ENCODE measurements around the gene MMP17.
"Not testable (repeated sequence)": the region's sequence is repeated elsewhere in the genome, so short reads cannot be mapped to it uniquely, and the experiment has no call there.

The MMP17 gene

DNA sequence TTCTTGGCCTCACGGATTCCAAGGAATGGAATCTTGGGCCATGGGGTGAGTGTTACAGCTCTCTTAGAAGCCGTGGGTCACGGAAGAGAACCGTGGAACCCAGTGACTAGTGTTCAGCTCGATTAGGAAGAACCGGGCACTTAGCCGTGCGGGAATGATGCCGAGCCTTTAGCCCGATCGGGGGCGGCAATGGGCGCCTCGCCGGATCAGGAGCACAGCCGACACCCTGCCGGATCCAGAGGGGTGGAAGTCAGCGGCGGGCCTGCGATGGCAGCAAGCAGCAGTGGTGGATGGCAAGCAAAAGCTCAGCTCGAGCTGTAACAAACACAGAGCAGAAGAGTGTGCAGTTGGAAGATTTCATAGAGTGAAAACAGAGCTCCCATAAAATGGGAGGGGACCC is 45.1 kb downstream of the MMP17 start:
- Histone ChIP-seq H3K27me3 (ENCODE audit: low read depth, low read length) (no peaks in the 10 kb centered on the region), H3K27ac (ENCODE audit: low read length) (no peak overlapping the region), H3K4me3 (ENCODE audit: low read depth in 1 of 2, low read length in 2 of 2) (no peak overlapping the region), H3K36me3 (ENCODE audit: control insufficient read depth in 1 of 2, insufficient read depth in 2 of 2, low read length in 2 of 2) (no peaks in the 10 kb centered on the region), H3K9me3 (ENCODE audit: control insufficient read depth in 1 of 2, low read length in 2 of 2) (no peaks in the 10 kb centered on the region), H3K4me1 (ENCODE audit: control insufficient read depth in 1 of 2, insufficient read depth in 2 of 2, low read length in 2 of 2) (no peaks in the 10 kb centered on the region)

GRCh38 chr12:131874972-131875371 is 46.8 kb downstream of the MMP17 start:
- H3K4me1 ChIP-seq (ENCODE audit: control insufficient read depth in 1 of 2, insufficient read depth in 2 of 2, low read length in 2 of 2); H3K36me3 ChIP-seq (ENCODE audit: control insufficient read depth in 1 of 2, insufficient read depth in 2 of 2, low read length in 2 of 2); H3K27ac ChIP-seq (ENCODE audit: low read length); H3K9me3 ChIP-seq (ENCODE audit: control insufficient read depth in 1 of 2, low read length in 2 of 2); H3K4me3 ChIP-seq (ENCODE audit: low read depth in 1 of 2, low read length in 2 of 2); H3K27me3 ChIP-seq (ENCODE audit: low read depth, low read length): not testable (repeated sequence)

- H3K27ac ChIP-seq (ENCODE audit: low read length), result not testable (repeated sequence)
Observed at GRCh38 chr12:131877216-131877615, 49.0 kb downstream of the MMP17 start.

GRCh38 chr12:131878436-131878835 is 50.2 kb downstream of the MMP17 start:
- H3K4me1 ChIP-seq (ENCODE audit: control insufficient read depth in 1 of 2, insufficient read depth in 2 of 2, low read length in 2 of 2); H3K27me3 ChIP-seq (ENCODE audit: low read depth, low read length); H3K4me3 ChIP-seq (ENCODE audit: low read depth in 1 of 2, low read length in 2 of 2); H3K36me3 ChIP-seq (ENCODE audit: control insufficient read depth in 1 of 2, insufficient read depth in 2 of 2, low read length in 2 of 2); H3K9me3 ChIP-seq (ENCODE audit: control insufficient read depth in 1 of 2, low read length in 2 of 2); H3K27ac ChIP-seq (ENCODE audit: low read length): not testable (repeated sequence)

More at GRCh38 chr12:131877216-131877615, 49.0 kb downstream of the MMP17 start:
- H3K4me3 ChIP-seq (ENCODE audit: low read depth in 1 of 2, low read length in 2 of 2); H3K27me3 ChIP-seq (ENCODE audit: low read depth, low read length); H3K36me3 ChIP-seq (ENCODE audit: control insufficient read depth in 1 of 2, insufficient read depth in 2 of 2, low read length in 2 of 2); H3K4me1 ChIP-seq (ENCODE audit: control insufficient read depth in 1 of 2, insufficient read depth in 2 of 2, low read length in 2 of 2); H3K9me3 ChIP-seq (ENCODE audit: control insufficient read depth in 1 of 2, low read length in 2 of 2): not testable (repeated sequence)

DNA sequence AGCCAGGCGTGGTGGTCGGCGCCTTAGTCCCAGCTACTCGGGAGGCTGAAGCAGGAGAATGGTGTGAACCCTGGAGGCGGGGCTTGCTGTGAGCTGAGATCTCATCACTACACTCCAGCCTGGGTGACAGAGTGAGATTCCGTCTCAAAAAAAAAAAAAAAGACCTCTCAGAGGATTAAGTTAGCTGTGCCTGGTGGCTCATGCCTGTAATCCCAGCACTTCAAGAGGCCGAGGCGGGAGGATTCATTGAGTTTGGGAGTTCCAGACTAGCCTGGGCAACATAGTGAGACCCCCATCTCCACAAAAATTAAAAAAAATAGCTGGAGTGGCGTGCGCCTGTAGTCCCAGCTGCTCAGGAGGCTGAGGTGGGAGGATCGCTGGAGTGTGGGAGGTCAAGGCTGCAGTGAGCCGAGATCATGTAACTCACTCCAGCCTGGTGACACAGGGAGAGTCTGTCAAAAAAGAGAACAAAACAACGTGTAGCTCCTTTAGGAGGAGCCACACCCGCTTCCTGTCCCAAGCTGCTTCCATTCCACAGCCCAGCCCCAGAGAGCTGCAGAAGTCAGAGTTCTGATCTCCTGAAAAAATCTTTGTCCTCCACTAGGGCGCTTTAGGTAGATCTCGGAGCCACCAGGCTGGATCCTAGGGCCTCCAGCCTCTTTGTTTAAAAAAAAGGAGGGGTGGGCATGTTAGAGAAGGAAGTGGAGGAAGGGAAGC is 54.8 kb downstream of the MMP17 start:
- no peaks in the 10 kb centered on the region for H3K27me3 ChIP-seq (ENCODE audit: low read depth, low read length)

GRCh38 chr12:131883521-131883900 is 55.3 kb downstream of the MMP17 start:
- Histone ChIP-seq H3K9me3 (ENCODE audit: control insufficient read depth in 1 of 2, low read length in 2 of 2) (peaks cover 0 to 7% of the 10 kb centered on the region in 2 donors), H3K4me3 (ENCODE audit: low read depth in 1 of 2, low read length in 2 of 2) (no peak overlapping the region), H3K27ac (ENCODE audit: low read length) (no peak overlapping the region), H3K4me1 (ENCODE audit: control insufficient read depth in 1 of 2, insufficient read depth in 2 of 2, low read length in 2 of 2) (no peaks in the 10 kb centered on the region), H3K27me3 (ENCODE audit: low read depth, low read length) (no peaks in the 10 kb centered on the region), H3K36me3 (ENCODE audit: control insufficient read depth in 1 of 2, insufficient read depth in 2 of 2, low read length in 2 of 2) (no peaks in the 10 kb centered on the region)

More for the DNA sequence above, 54.8 kb downstream of the MMP17 start:
- H3K4me1 ChIP-seq (ENCODE audit: control insufficient read depth in 1 of 2, insufficient read depth in 2 of 2, low read length in 2 of 2), result no peaks in the 10 kb centered on the region
- H3K27ac ChIP-seq (ENCODE audit: low read length), result no peak overlapping the region
- H3K4me3 ChIP-seq (ENCODE audit: low read depth in 1 of 2, low read length in 2 of 2), result no peak overlapping the region
- peaks cover 0 to 7% of the 10 kb centered on the region in 2 donors for H3K9me3 ChIP-seq (ENCODE audit: control insufficient read depth in 1 of 2, low read length in 2 of 2)
- no peaks in the 10 kb centered on the region for H3K36me3 ChIP-seq (ENCODE audit: control insufficient read depth in 1 of 2, insufficient read depth in 2 of 2, low read length in 2 of 2)

DNA sequence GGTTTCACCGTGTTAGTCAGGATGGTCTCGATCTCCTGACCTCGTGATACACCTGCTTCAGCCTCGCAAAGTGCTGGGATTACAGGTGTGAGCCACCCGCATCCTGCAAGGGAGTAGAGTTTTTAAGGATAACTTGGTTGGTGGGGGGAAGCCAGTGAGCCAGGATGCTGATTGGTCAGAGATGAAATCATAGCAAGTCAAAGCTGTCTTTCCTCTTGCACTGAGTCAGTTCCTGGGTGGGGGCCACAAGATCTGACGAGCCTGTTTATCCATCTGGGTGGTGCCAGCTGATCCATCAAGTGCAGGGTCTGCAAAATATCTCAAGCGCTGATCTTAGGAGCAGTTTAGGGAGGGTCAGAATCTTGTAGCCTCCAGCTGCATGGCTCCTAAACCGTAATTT is 56.9 kb downstream of the MMP17 start:
- not testable (repeated sequence) for H3K36me3 ChIP-seq (ENCODE audit: control insufficient read depth in 1 of 2, insufficient read depth in 2 of 2, low read length in 2 of 2); H3K27ac ChIP-seq (ENCODE audit: low read length); H3K4me1 ChIP-seq (ENCODE audit: control insufficient read depth in 1 of 2, insufficient read depth in 2 of 2, low read length in 2 of 2); H3K27me3 ChIP-seq (ENCODE audit: low read depth, low read length); H3K9me3 ChIP-seq (ENCODE audit: control insufficient read depth in 1 of 2, low read length in 2 of 2); H3K4me3 ChIP-seq (ENCODE audit: low read depth in 1 of 2, low read length in 2 of 2)

GRCh38 chr12:131885543-131886057 is 57.4 kb downstream of the MMP17 start:
- Histone ChIP-seq H3K9me3 (ENCODE audit: control insufficient read depth in 1 of 2, low read length in 2 of 2) (peaks cover 0 to 7% of the 10 kb centered on the region in 2 donors), H3K36me3 (ENCODE audit: control insufficient read depth in 1 of 2, insufficient read depth in 2 of 2, low read length in 2 of 2) (no peaks in the 10 kb centered on the region), H3K4me3 (ENCODE audit: low read depth in 1 of 2, low read length in 2 of 2) (no peak overlapping the region), H3K27me3 (ENCODE audit: low read depth, low read length) (no peaks in the 10 kb centered on the region), H3K4me1 (ENCODE audit: control insufficient read depth in 1 of 2, insufficient read depth in 2 of 2, low read length in 2 of 2) (no peaks in the 10 kb centered on the region), H3K27ac (ENCODE audit: low read length) (no peak overlapping the region)

GRCh38 chr12:131891722-131892121 is 63.5 kb downstream of the MMP17 start:
- H3K4me3 ChIP-seq (ENCODE audit: low read depth in 1 of 2, low read length in 2 of 2); H3K27ac ChIP-seq (ENCODE audit: low read length); H3K9me3 ChIP-seq (ENCODE audit: control insufficient read depth in 1 of 2, low read length in 2 of 2); H3K36me3 ChIP-seq (ENCODE audit: control insufficient read depth in 1 of 2, insufficient read depth in 2 of 2, low read length in 2 of 2); H3K27me3 ChIP-seq (ENCODE audit: low read depth, low read length): not testable (repeated sequence)
- H3K4me1 ChIP-seq (ENCODE audit: control insufficient read depth in 1 of 2, insufficient read depth in 2 of 2, low read length in 2 of 2), result peaks cover 2 to 14% of the 10 kb centered on the region in 2 donors

DNA sequence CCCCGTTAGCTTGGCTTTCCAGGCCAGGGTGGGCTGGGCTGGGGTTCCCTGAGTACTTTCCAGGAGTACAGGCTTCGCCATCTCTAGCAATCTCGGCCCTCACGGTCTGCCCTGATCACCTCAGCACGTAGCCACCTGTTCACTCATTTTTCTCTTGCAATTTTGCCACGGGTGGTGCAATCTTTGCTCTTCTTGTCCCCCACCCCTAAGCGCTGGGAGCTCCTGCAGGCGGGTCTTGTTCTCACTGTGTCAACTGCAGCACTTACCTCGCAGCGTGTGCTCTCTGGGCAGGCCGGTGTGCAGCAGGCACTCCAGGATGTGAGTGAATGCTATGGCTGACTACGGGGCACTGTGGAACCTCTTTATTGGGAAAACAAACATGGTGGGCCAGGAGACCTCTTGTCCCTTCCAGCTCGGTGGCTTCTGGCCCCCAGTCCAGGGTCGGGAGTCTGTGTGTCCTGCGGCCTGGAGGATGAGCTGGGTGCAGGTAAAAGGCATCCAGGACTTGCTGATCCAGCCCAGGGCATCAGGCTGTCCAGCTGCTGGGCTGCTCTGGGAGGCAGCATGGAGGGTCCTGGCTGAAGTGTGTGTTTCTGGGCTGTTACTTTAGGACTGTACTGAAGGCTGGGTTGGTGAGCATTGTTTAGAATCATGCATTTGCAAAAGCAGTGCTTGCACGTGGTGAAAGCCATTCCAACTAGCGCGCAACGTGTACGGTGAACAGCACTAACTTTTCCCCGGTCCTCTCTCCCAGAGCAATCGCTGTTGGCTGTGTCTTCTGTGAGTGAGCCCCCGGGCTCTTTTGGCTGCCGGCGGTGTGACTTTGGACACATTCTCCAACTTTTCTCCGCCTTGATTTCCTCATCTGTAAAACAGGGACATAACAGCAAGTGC is 64.8 kb downstream of the MMP17 start:
- Histone ChIP-seq H3K27ac (ENCODE audit: low read length) (no peak overlapping the region), H3K4me3 (ENCODE audit: low read depth in 1 of 2, low read length in 2 of 2) (no peak overlapping the region), H3K36me3 (ENCODE audit: control insufficient read depth in 1 of 2, insufficient read depth in 2 of 2, low read length in 2 of 2) (peaks cover 0 to 4% of the 10 kb centered on the region in 2 donors), H3K27me3 (ENCODE audit: low read depth, low read length) (no peaks in the 10 kb centered on the region), H3K9me3 (ENCODE audit: control insufficient read depth in 1 of 2, low read length in 2 of 2) (no peaks in the 10 kb centered on the region), H3K4me1 (ENCODE audit: control insufficient read depth in 1 of 2, insufficient read depth in 2 of 2, low read length in 2 of 2) (peaks cover 10 to 22% of the 10 kb centered on the region in 2 donors)

DNA sequence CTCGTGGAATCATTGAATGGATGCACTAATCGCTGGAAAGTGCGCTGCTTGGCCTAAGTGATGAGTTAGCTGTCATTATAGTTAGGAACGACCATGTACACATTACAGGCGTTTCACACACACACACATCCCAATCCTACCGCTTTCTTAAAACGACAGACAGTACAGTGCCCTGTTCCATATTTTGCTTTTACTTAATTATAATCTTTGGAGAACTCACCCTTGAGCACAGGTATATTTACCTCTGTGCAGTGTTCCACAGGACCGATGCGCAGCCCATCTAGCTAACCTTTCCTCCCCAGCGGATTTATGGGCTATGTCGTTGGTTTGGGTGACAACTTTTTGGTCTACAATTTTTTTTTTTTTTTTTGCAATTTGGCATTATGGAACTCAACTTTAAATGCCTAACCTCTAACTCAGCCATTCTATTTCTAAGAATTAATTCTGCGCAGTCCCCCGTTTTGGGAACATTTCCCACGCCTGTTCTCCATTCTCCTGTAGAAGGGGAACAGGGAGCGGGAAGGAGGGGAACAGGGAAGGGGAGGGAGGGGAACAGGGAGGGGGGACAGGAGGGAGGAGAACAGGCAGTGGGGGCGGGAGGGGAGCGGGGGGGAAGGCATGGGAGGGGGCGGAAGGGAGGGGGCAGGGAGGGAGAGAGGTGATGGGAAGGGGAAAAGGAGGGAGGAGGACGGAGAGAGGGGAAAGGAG is 65.6 kb downstream of the MMP17 start:
- Histone ChIP-seq H3K9me3 (ENCODE audit: control insufficient read depth in 1 of 2, low read length in 2 of 2) (no peaks in the 10 kb centered on the region), H3K36me3 (ENCODE audit: control insufficient read depth in 1 of 2, insufficient read depth in 2 of 2, low read length in 2 of 2) (peaks cover 0 to 4% of the 10 kb centered on the region in 2 donors), H3K27me3 (ENCODE audit: low read depth, low read length) (no peaks in the 10 kb centered on the region), H3K27ac (ENCODE audit: low read length) (no peak overlapping the region), H3K4me1 (ENCODE audit: control insufficient read depth in 1 of 2, insufficient read depth in 2 of 2, low read length in 2 of 2) (peaks cover 10 to 22% of the 10 kb centered on the region in 2 donors), H3K4me3 (ENCODE audit: low read depth in 1 of 2, low read length in 2 of 2) (peak overlapping the region in 1 of 2 donors; percentile 21)

All from muscle layer of duodenum (tissue), 2 donors.